A549 (cell line): ENCODE data around the gene OSCAR. TPM values are rescaled to one million over a fixed set of nuclear protein-coding genes. Genes with fewer than 3 reads are reported as not detected.

Experiments used
- ATAC-seq, 2 experiments: fragments of 200-7000 bp in 1 of 2; fragments of >200 bp in 1 of 2; cut with Nextera tagmentation in 1 of 2; cut with Tn5 transposase in 1 of 2; 3 replicates each; pipeline versions ENCODE4 v1.8.0 to v1.9.1; 2018 to 2020; ENCODE audit warnings: mild to moderate bottlenecking in 1 of 2, moderate library complexity in 1 of 2
- CTCF ChIA-PET: fragments of 300-600 bp; sonication (Branson Sonifier 250); formaldehyde crosslinking; extraction: SDS; loops from one replicate; lab custom pipeline; 2021; ENCODE audit warnings: antibody characterized with exemption, inconsistent platforms; lab: Yijun Ruan, JAX
- POLR2A ChIA-PET: fragments of 350-600 bp; formaldehyde crosslinking; extraction: SDS; loops from one replicate; lab custom pipeline; 2021; ENCODE audit warnings: antibody characterized with exemption, inconsistent platforms; lab: Yijun Ruan, JAX
- DNase-seq, 2 experiments: peaks; one replicate each; pipeline versions ENCODE4 v3.0.0 to v3.0.0-alpha.2; 2011 to 2016; ENCODE audit warnings: low read depth in 1 of 2, low spot score in 1 of 2
- FAIRE-seq: peaks from 2 replicates; lab custom pipeline; 2011; peaks lifted over from hg19 to GRCh38; lab: Jason Lieb, UNC
- H3K27ac ChIP-seq, 2 experiments: fragments of >200 bp; sonication (Bioruptor Twin); formaldehyde crosslinking; 3 replicates each; pipeline ENCODE4 v1.5.1; 2016 to 2017
- H3K4me1 ChIP-seq: fragments of >200 bp; sonication (Bioruptor Twin); formaldehyde crosslinking; 3 replicates; pipeline ENCODE4 v1.6.1; 2016
- H3K4me2 ChIP-seq: fragments of >200 bp; sonication (Bioruptor Twin); formaldehyde crosslinking; 3 replicates; pipeline ENCODE4 v1.6.1; 2016
- H3K4me3 ChIP-seq: fragments of >200 bp; sonication (Bioruptor Twin); formaldehyde crosslinking; 3 replicates; pipeline ENCODE4 v1.5.1; 2016
- H3K9me3 ChIP-seq: fragments of >200 bp; sonication (Bioruptor Twin); formaldehyde crosslinking; 3 replicates; pipeline ENCODE4 v1.6.1; 2016
- CBX8 ChIP-seq: fragments of 200-600 bp; sonication (generic); IDR thresholded peaks from 2 replicates; pipeline ENCODE4 v1.6.1; 2016
- CEBPB ChIP-seq, 2 experiments: fragments of >200 bp in 1 of 2; sonication (Bioruptor Twin) in 1 of 2; formaldehyde crosslinking in 1 of 2; IDR thresholded peaks; 2 replicates each; pipeline ENCODE4 v1.6.1; 2012 to 2016
- CHD2 ChIP-seq: fragments of 150-350 bp; IDR thresholded peaks from 2 replicates; pipeline ENCODE4 v1.6.1; 2014; ENCODE audit warnings: low read length; ENCODE audit not compliant: partially characterized antibody
- EHF ChIP-seq: fragments of 250-450 bp; sonication (Bioruptor Pico); IDR thresholded peaks from 2 replicates; pipeline ENCODE4 v1.5.0; 2020; ENCODE audit warnings: mild to moderate bottlenecking
- ESRRA ChIP-seq: fragments of 150-350 bp; IDR thresholded peaks from 2 replicates; pipeline ENCODE4 v1.6.1; 2014; ENCODE audit warnings: mild to moderate bottlenecking, low read length, borderline replicate concordance
- FOSL2 ChIP-seq, 2 experiments: fragments of 450-650 bp in 1 of 2; fragments of >200 bp in 1 of 2; sonication (Bioruptor Twin) in 1 of 2; formaldehyde crosslinking; IDR thresholded peaks; 2 replicates each; pipeline versions ENCODE4 v1.5.0 to v1.6.1; 2016 to 2020; ENCODE audit warnings: mild to moderate bottlenecking in 1 of 2, moderate library complexity in 1 of 2
- GATA3 ChIP-seq: IDR thresholded peaks from 2 replicates; pipeline ENCODE4 v1.6.1; 2012; ENCODE audit warnings: borderline replicate concordance
- HEYL ChIP-seq: fragments of 250-450 bp; sonication (Bioruptor Pico); IDR thresholded peaks from 2 replicates; pipeline ENCODE4 v1.8.0; 2021; ENCODE audit warnings: mild to moderate bottlenecking, moderate library complexity
- JUN ChIP-seq, 2 experiments: fragments of >200 bp; sonication (Bioruptor Twin); formaldehyde crosslinking; IDR thresholded peaks; 2 replicates in 1 of 2; 3 replicates in 1 of 2; pipeline ENCODE4 v1.6.1; 2016 to 2017
- JUNB ChIP-seq: fragments of >200 bp; sonication (Bioruptor Twin); formaldehyde crosslinking; IDR thresholded peaks from 2 replicates; pipeline ENCODE4 v1.6.1; 2016
- MYC ChIP-seq: IDR thresholded peaks from 2 replicates; pipeline ENCODE4 v1.6.1; 2012; ENCODE audit warnings: mild to moderate bottlenecking, inconsistent platforms, low read length, improper control_type of control experiment, borderline replicate concordance
- NR3C1 ChIP-seq: fragments of >200 bp; sonication (Bioruptor Twin); formaldehyde crosslinking; IDR thresholded peaks from 3 replicates; pipeline ENCODE4 v1.6.1; 2017
- PHF8 ChIP-seq: fragments of 200-600 bp; sonication (generic); IDR thresholded peaks from 2 replicates; pipeline ENCODE4 v1.6.1; 2016; ENCODE audit warnings: low read depth, mild to moderate bottlenecking, antibody characterized with exemption, moderate library complexity, borderline replicate concordance
- POLR2A ChIP-seq: IDR thresholded peaks from 2 replicates; pipeline ENCODE4 v1.6.1; 2012; ENCODE audit warnings: mild to moderate bottlenecking, low read length
- RAD21 ChIP-seq, 2 experiments: fragments of >200 bp in 1 of 2; sonication (Bioruptor Twin) in 1 of 2; formaldehyde crosslinking in 1 of 2; IDR thresholded peaks in 1 of 2; conservative IDR thresholded peaks in 1 of 2; 2 replicates in 1 of 2; 3 replicates in 1 of 2; pipeline ENCODE4 v1.6.1; 2012 to 2018; ENCODE audit warnings: inconsistent platforms in 1 of 2
- RCOR1 ChIP-seq: fragments of 150-350 bp; IDR thresholded peaks from 2 replicates; pipeline ENCODE4 v1.6.1; 2014; ENCODE audit warnings: antibody characterized with exemption, low read length, low read depth
- SMC3 ChIP-seq: fragments of >200 bp; sonication (Bioruptor Twin); formaldehyde crosslinking; IDR thresholded peaks from 3 replicates; pipeline ENCODE4 v1.6.1; 2018; ENCODE audit warnings: inconsistent platforms
- SREBF2 ChIP-seq: fragments of 450-650 bp; IDR thresholded peaks from 2 replicates; pipeline ENCODE4 v1.6.1; 2014; ENCODE audit warnings: mild to moderate bottlenecking, moderate library complexity
- TP53 ChIP-seq: fragments of 250-450 bp; sonication (Bioruptor Pico); IDR thresholded peaks from 2 replicates; pipeline ENCODE4 v1.5.0; 2021; ENCODE audit warnings: mild to moderate bottlenecking, moderate library complexity
- ZFP36 ChIP-seq: fragments of 450-650 bp; IDR thresholded peaks from 2 replicates; pipeline ENCODE4 v1.6.1; 2014; ENCODE audit warnings: borderline replicate concordance; ENCODE audit not compliant: partially characterized antibody
- ZNF302 ChIP-seq: fragments of 250-450 bp; sonication (Bioruptor Pico); IDR thresholded peaks from 2 replicates; pipeline ENCODE4 v1.9.0; 2021; ENCODE audit warnings: inconsistent platforms, mild to moderate bottlenecking, moderate library complexity
- ZSCAN20 ChIP-seq: fragments of 250-450 bp; sonication (Bioruptor Pico); IDR thresholded peaks from 2 replicates; pipeline ENCODE4 v1.8.0; 2022; ENCODE audit warnings: mild to moderate bottlenecking, moderate library complexity
- WGBS: methylation state at CpG from one replicate; pipeline ENCODE4 v1.1.6; 2017; ENCODE audit errors: missing lambda C conversion rate; 5-methylcytosine and 5-hydroxymethylcytosine counted together
- polyA plus RNA-seq, 4 experiments: library from polyadenylated mRNA; depleted of rRNA in 3 of 4; stranded (reverse); fragments of >200 nt; fragmentation: RNase III in 1 of 4; extraction: RNeasy Plus Mini Kit Qiagen cat#74134 plus additional on column Dnase treatment in 1 of 4; gene quantifications; 2 replicates in 3 of 4; 3 replicates in 1 of 4; pipeline ENCODE4 v1.2.3, GENCODE V29; 2011 to 2017
- TF ChIP-seq, protein P1 (sequence below): fragments of 450-650 bp; IDR thresholded peaks from 2 replicates; pipeline ENCODE4 v1.6.1; 2014; ENCODE audit warnings: antibody characterized with exemption
- TF ChIP-seq, protein P2 (sequence below): IDR thresholded peaks from 2 replicates; pipeline ENCODE4 v1.6.1; 2012; ENCODE audit warnings: low read depth, borderline replicate concordance
- TF ChIP-seq, protein P3 (sequence below): IDR thresholded peaks from 2 replicates; pipeline ENCODE4 v1.6.1; 2012
- TF ChIP-seq, protein P4 (sequence below): IDR thresholded peaks from 2 replicates; pipeline ENCODE4 v1.6.1; 2012
- TF ChIP-seq, protein P5 (sequence below): fragments of >200 bp; sonication (Bioruptor Twin); formaldehyde crosslinking; IDR thresholded peaks from 3 replicates; pipeline ENCODE4 v1.5.1; 2016

OSCAR gene
- polyA plus RNA-seq, 2 of the 4 experiments (the other 2 are of a cell fraction): 0.26 to 0.28 TPM

DNA sequence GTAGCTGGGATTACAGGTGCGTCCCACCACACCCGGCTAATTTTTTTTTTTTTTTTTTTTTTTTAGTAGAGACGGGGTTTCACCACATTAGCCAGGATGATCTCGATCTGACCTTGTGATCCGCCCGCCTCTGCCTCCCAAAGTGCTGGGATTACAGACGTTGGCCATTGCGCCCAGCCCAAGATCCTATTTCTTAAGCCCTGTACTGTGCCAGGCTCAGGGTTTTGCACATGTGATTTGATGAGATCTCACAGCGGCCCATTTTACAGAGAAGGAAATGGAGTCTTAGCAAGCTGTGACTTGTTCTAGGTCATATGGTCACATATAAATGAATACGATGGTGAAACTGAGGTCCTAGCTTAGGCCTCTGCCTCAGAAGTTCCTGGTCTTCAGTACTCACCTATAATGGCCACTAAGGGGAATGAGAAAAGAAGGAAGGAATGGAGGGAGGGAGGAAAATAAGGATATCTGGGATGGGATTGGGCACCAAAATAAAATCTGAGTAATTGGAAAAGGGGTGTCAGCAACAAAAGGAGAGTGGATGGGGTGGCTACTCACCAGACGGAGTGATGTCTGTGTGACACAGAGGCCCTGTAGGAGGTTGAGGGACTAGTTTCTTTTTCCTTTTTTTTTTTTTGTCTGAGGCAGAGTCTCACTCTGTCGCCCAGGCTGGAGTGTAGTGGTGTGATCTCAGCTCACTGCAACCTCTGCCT lies 1.3 kb downstream of the OSCAR start:
- Histone ChIP-seq H3K4me3 (no peak overlapping the region), H3K4me2 (no peak overlapping the region), H3K9me3 (peaks cover 5% of the 10 kb centered on the region; the same call in 1 of the 3 replicates), H3K27ac (no peak overlapping the region), H3K4me1 (peaks cover 14% of the 10 kb centered on the region; the same call in 1 of the 3 replicates)
- ATAC-seq: no peak
- DNase-seq: no peak
- 81% methylated on average over 12 of the region's 12 CpGs for WGBS
- no peak for TF ChIP-seq POLR2A
- no peak for TF ChIP-seq RCOR1
- TF ChIP-seq FOSL2 (IDR thresholded peaks at IDR 0.05): no peak
- no peak for TF ChIP-seq FOSL2 (CRISPR knock-in tag; IDR thresholded peaks at IDR 0.05)
- no peak for TF ChIP-seq CEBPB (IDR thresholded peaks at IDR 0.05)
- TF ChIP-seq ZFP36: no peak
- TF ChIP-seq SREBF2: no peak
- TF ChIP-seq, protein P1, sequence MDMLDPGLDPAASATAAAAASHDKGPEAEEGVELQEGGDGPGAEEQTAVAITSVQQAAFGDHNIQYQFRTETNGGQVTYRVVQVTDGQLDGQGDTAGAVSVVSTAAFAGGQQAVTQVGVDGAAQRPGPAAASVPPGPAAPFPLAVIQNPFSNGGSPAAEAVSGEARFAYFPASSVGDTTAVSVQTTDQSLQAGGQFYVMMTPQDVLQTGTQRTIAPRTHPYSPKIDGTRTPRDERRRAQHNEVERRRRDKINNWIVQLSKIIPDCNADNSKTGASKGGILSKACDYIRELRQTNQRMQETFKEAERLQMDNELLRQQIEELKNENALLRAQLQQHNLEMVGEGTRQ: no peak
- TF ChIP-seq EHF (CRISPR knock-in tag): no peak
- no peak for TF ChIP-seq JUN (IDR thresholded peaks at IDR 0.05)
- FAIRE-seq: peak; percentile 7
- CTCF ChIA-PET: interaction anchor here (1.0 to 4.0 kb wide), 5 partner anchors 68 to 290 kb away, joined by 4 to 35 read pairs (median 8); no protein-coding TSS in a partner anchor
- POLR2A ChIA-PET: interaction anchor here (1.4 kb wide), 1 partner anchor 16 kb away, joined by 10 read pairs; the partner anchor contains the start of genes PRPF31 and TFPT

DNA sequence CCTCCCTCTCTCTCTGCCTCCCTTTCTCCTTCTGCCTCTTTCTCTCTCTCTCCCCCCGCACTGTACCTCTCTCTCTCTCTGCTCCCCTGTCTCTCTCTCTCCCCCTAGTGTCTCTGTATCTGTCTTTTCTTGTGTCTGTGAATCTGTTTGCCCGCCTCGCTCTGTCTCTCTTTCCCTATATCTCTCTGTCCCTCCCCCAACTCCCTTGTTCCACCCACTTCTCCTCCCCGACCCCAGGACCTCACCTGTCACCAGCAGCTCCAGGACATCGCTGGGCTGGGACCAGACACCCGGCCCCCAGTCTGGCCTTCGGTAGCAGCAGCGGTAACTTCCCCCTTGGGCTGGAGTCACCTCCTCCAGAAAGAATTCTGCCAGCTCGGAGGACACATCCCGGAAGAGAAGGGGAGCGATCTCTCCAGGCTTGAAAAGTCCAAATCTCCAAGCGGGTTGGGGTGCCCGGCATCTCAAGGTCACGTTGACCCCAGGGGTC lies 3.9 kb downstream of the OSCAR start:
- 18% methylated on average over 14 of the region's 14 CpGs for WGBS
- ATAC-seq (peak; percentile 88 to 89), FAIRE-seq (no peak), DNase-seq (peak; percentile 68 to 79)
- Histone ChIP-seq H3K4me1 (peaks cover 11% of the 10 kb centered on the region; the same call in 1 of the 3 replicates), H3K27ac (peak overlapping the region; percentile 40 to 78; a peak in 5 of 6 replicates), H3K9me3 (peaks cover 12% of the 10 kb centered on the region; the same call in 2 of the 3 replicates), H3K4me3 (peak overlapping the region; percentile 33), H3K4me2 (peak overlapping the region; percentile 83)
- CTCF ChIA-PET: interaction anchor here (0.6 to 4.3 kb wide), 26 partner anchors 11 to 304 kb away, joined by 3 to 35 read pairs (median 4); partner anchors contain the start of genes PRPF31 and TFPT
- POLR2A ChIA-PET: interaction anchor here (0.7 kb wide), 2 partner anchors 18 to 32 kb away, joined by 3 to 4 read pairs; partner anchors contain the start of genes PRPF31 and TFPT
- TF ChIP-seq SMC3: peak; percentile 56
- no peak for TF ChIP-seq ZSCAN20 (CRISPR knock-in tag)
- TF ChIP-seq RCOR1: no peak
- TF ChIP-seq HEYL: no peak
- TF ChIP-seq JUNB: no peak
- TF ChIP-seq, protein P2, sequence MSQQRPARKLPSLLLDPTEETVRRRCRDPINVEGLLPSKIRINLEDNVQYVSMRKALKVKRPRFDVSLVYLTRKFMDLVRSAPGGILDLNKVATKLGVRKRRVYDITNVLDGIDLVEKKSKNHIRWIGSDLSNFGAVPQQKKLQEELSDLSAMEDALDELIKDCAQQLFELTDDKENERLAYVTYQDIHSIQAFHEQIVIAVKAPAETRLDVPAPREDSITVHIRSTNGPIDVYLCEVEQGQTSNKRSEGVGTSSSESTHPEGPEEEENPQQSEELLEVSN: no peak
- TF ChIP-seq NR3C1: no peak
- no peak for TF ChIP-seq TP53
- peak in 1 of 2 experiments; percentile 65; a peak in 4 of 5 replicates for TF ChIP-seq RAD21 (conservative IDR thresholded peaks at IDR 0.05 in 1 of 2, IDR thresholded peaks at IDR 0.05 in 1 of 2)
- no peak for TF ChIP-seq PHF8
- TF ChIP-seq, protein P3, sequence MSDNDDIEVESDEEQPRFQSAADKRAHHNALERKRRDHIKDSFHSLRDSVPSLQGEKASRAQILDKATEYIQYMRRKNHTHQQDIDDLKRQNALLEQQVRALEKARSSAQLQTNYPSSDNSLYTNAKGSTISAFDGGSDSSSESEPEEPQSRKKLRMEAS: no peak
- TF ChIP-seq, protein P1: no peak
- TF ChIP-seq GATA3: no peak
- TF ChIP-seq, protein P4, sequence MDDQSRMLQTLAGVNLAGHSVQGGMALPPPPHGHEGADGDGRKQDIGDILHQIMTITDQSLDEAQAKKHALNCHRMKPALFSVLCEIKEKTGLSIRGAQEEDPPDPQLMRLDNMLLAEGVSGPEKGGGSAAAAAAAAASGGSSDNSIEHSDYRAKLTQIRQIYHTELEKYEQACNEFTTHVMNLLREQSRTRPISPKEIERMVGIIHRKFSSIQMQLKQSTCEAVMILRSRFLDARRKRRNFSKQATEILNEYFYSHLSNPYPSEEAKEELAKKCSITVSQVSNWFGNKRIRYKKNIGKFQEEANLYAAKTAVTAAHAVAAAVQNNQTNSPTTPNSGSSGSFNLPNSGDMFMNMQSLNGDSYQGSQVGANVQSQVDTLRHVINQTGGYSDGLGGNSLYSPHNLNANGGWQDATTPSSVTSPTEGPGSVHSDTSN: no peak
- no peak for TF ChIP-seq CHD2
- no peak for TF ChIP-seq CBX8
- TF ChIP-seq POLR2A: peak; percentile 17; the same call in 1 of the 2 replicates
- TF ChIP-seq ZFP36: no peak
- no peak for TF ChIP-seq ESRRA
- TF ChIP-seq MYC: no peak
- no peak for TF ChIP-seq EHF (CRISPR knock-in tag)
- TF ChIP-seq SREBF2: no peak
- TF ChIP-seq, protein P5, sequence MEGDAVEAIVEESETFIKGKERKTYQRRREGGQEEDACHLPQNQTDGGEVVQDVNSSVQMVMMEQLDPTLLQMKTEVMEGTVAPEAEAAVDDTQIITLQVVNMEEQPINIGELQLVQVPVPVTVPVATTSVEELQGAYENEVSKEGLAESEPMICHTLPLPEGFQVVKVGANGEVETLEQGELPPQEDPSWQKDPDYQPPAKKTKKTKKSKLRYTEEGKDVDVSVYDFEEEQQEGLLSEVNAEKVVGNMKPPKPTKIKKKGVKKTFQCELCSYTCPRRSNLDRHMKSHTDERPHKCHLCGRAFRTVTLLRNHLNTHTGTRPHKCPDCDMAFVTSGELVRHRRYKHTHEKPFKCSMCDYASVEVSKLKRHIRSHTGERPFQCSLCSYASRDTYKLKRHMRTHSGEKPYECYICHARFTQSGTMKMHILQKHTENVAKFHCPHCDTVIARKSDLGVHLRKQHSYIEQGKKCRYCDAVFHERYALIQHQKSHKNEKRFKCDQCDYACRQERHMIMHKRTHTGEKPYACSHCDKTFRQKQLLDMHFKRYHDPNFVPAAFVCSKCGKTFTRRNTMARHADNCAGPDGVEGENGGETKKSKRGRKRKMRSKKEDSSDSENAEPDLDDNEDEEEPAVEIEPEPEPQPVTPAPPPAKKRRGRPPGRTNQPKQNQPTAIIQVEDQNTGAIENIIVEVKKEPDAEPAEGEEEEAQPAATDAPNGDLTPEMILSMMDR: no peak; the same call in 2 of the 3 replicates
- no peak for TF ChIP-seq ZNF302 (CRISPR knock-in tag)
